NB4 (cell line): ENCODE data around the gene CDHR4.

ENCODE experiments used
- MAX ChIP-seq: IDR thresholded peaks from 2 replicates; pipeline ENCODE4 v1.6.1; 2011; ENCODE audit warnings: low read depth, low read length
- MYC ChIP-seq: IDR thresholded peaks from 2 replicates; pipeline ENCODE4 v1.6.1; 2011; ENCODE audit warnings: low read depth, low read length
- POLR2A ChIP-seq: IDR thresholded peaks from 2 replicates; pipeline ENCODE4 v1.6.1; 2011; ENCODE audit warnings: mild to moderate bottlenecking; ENCODE audit not compliant: insufficient read length; ENCODE audit errors: extremely low read depth
- TF ChIP-seq, protein P1 (sequence below): IDR thresholded peaks from one replicate; pipeline ENCODE4 v1.5.1; 2012; ENCODE audit warnings: low read depth, low read length

DNA sequence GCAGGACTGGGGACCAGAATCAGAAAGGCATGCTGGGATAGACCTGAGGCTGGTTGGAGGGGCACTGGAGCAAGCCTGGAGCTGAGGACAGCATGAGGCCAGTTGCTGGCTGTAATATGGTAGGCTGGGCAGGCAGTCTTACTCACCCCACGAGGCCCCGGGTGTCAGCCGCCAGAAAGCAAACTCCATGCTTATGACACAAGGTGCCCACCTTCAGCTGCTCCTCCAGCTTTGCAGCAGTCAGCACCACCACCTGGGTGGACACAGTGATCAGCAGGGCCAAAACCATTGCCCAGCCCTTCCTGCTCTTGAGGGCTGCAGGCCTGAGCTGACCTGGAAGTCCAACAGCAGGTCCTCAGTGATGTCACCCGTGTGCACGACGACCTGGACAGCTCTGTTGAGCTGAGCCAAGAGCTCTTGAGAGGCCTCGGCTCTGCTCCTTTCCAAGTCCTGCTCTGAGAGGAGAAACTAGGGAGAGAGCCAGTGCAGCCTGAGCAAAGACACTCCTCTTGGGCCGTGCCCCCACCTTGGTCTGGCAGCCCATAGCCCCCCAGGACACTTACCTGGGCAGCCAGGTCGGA is 13.3 kb upstream of the CDHR4 start:
- TF ChIP-seq, protein P1, sequence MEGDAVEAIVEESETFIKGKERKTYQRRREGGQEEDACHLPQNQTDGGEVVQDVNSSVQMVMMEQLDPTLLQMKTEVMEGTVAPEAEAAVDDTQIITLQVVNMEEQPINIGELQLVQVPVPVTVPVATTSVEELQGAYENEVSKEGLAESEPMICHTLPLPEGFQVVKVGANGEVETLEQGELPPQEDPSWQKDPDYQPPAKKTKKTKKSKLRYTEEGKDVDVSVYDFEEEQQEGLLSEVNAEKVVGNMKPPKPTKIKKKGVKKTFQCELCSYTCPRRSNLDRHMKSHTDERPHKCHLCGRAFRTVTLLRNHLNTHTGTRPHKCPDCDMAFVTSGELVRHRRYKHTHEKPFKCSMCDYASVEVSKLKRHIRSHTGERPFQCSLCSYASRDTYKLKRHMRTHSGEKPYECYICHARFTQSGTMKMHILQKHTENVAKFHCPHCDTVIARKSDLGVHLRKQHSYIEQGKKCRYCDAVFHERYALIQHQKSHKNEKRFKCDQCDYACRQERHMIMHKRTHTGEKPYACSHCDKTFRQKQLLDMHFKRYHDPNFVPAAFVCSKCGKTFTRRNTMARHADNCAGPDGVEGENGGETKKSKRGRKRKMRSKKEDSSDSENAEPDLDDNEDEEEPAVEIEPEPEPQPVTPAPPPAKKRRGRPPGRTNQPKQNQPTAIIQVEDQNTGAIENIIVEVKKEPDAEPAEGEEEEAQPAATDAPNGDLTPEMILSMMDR = no peak
- TF ChIP-seq MAX (no peak), POLR2A (no peak), MYC (no peak)
